GM18867 (cell line): Measurements from ENCODE around the gene OTX2.

Experiments
- ATAC-seq: cut with Tn5 transposase; IDR thresholded peaks from one replicate; pipeline ENCODE4 v1.9.1; 2021; ENCODE audit warnings: mild to moderate bottlenecking, moderate library complexity; ENCODE audit not compliant: unreplicated experiment

The OTX2 gene

DNA sequence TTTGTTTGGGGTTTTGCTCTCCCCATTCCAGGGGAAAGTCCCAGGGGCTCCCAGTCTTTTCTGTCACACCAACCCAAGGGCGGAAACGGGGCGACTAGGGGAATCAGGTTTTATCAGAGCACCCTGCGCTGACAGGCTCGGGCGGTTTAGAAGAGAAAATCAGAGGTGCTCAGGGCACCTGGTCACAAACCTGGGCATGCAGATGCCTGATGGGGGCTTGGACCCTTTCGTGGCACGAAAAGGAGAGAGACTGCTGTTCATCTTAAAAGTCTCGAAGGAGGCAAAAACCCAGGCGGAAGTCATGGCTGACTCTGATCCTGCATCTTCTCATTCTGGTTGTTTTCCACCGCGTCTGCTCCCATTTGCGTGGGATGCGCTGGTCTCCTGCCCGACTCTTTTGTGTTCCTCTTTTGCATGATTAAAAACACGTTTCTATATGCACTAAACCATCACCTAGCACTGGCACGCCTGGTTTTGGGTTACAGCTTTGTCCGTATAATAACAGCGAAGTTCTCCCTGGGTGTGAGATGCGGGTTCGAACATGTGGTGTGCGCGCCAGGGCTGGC, 13.2 kb downstream of the OTX2 start:
- no peak for ATAC-seq

DNA sequence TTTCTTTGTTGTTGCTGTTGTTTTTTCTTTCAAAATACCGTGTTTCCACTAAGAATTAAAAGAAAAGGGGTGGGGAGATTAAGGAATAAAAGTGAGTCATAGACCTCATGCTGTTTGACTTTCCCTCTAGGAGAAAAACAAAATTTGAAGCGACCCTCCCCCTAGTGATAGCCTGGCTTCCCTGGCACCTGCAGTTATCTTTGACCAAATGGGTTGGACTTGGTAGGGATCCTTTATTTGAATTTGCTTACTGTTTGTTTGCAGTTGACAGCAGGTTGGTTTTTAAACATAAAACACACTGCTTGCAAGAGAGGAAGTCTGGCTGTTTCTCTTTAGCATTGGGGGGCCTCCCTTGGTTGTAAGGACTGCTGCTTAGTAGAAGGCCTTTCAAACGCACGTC, 14.0 kb downstream of the OTX2 start:
- no peak for ATAC-seq

DNA sequence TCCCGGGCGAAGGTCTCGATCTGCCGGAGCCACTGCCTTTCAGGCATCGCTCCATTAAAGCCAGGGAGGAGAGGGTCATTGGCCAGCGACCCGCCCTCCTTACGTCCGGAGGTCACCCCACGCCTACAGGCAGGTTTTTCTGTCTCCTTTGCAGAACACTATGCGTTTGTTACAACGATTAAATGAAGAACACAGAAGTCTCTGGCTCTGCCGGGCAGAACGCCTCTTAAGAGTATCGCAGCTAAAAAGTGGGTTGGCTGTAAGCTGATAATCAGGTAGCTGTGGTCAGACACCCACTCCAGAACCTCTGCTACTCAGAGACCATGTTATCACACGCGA, 15.0 kb downstream of the OTX2 start:
- no peak for ATAC-seq

DNA sequence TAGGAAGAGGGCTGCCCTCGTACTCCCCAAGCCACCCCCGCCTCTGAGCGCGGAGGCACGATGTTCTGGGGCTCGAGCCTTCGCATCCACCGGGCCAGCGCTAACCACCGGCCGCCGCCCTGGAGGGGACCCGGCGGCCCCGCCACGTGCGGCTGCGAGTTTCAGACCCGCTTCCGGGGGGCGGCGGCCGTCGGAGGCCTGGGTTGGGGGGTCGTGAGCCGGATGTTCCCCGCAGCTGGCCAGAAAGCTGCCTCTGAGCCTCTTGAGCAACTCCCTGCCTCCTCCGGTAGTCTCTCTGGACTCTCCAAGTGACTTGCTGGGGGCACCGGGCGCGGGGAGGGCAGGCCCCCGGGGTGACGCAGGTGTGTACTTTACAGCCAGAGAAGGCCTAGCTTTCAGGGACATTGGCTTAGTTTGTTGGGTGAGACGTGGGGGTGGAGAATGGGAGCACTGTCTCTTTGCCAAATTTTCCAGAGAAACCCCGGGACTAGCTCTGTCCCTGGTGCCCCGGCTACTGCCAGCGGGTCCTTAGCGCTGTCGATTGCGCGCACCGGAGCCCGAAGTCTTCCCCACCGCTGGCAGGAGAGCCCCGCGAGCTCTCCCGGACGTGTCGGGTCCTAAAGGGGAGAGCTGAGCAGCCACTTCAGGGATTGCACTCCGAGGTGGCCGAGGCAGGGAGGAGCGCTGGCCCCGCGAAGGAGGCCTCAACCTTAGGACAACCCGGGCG, 15.6 kb downstream of the OTX2 start:
- ATAC-seq, result no peak

DNA sequence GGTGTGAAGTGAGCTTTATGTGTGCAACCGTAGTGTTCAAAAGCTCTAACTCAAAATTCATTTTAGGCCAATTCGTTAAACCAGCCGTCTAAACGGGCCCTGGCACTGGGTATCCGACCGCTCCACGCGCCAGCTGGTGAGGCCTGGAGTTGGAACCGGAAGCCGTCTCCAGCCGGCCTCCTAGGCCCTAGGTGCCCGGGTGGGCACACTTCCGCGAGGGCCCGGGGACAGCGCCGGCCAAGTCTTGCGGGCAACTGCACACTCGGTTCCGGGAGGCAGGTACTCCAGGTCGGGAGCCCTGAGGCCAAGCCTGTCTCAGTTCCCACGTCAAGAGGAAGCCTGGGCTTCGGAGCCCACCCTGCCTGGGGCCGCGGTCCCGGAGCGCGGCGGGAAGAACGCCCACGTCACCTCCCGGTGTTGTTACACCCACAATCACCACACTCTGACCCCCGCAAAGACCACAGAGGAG, 16.2 kb downstream of the OTX2 start:
- no peak for ATAC-seq

DNA sequence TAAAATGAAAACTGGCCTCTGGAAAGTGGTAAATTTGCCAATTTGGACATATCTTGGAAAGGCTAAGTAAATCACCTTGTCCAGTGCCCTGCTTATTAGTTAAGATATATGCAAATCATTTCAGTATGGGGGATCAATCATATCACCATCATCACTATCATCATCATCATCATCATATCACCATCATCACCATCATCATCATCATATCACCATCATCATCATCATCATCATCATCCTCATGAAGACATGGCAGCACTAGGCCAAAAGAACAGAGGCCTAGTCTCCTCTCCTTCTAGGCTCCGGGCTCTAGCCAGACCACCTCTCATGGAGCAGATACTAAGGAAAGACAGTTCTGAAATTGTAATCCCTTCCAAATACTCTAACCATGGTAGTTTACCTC, 20.3 kb downstream of the OTX2 start:
- no peak for ATAC-seq

DNA sequence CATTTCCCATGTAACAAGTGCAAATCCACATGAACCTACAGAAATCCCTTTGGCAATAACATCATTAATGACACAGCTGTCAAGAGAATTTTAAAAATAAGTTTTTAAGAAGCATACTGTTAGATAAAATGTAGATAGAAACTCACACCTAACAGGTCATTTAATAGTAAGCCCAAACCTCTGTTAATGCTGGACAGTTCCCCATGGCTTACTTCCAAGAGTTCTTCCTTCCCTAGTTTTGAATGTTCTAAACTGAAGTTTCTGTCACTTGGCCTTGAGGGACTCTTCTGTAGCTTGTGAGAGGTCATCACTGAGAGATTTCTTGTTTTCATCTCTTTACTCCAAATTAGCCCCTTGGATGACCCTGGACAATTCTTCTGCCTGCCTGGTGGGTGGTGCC, 22.7 kb downstream of the OTX2 start:
- ATAC-seq, result no peak

DNA sequence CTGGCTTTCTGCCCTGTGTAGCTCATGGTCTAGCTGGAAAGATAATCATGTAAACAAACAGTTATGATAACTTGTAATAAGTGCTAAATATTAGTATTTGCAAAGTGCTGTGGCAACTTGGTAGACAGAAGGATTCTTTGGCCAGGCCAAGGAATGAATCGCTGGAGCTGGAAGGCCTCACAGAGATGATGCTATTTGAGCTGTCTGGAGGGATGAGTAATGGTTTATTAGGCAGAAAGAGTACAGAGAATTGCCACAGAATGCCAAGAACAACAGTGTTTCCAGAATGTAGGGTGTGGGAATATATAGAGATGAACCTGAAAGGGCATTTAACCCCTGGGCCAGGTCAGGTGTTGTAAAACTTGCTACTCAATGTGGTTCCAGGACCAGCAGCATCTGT, 27.6 kb downstream of the OTX2 start:
- ATAC-seq, result no peak

DNA sequence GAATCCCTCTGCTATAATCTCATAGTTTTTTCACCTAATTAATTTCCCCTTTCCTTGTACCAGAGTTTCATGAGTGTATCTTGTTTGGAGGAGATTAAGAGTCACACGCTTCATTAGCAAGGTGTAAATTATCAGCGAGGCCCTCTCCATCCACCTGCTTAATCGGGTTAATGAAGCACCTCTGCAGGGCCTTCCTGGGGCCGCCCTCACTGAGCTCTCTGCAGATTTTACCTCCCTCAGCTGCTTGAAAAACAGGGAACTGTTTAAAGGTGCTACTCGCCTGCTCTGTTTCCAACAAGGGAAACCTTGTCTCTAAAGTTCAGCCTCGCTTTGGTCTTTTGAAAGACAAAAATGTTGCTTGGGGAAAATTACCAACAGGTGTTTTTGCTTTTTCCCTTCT, 35.8 kb downstream of the OTX2 start:
- ATAC-seq, result no peak

DNA sequence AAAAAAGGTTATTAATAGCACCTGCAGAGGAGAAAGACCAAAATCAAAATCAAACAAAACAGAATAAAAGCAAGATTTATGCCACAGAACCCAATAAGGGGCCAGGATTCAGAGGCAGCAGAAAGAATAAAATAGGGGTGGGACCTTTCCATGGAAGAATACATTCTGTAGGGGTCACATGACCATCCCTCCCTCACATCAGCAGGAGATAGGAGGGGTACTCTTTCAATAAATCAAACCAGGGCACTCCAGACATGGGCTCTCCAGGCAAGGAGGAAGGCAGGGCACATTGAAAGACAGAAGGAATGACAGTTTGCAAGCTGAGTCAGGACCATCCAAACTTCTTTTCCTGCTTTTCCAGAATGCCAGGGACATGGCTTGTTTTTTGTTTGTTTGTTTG, 39.8 kb downstream of the OTX2 start:
- ATAC-seq, result no peak

DNA sequence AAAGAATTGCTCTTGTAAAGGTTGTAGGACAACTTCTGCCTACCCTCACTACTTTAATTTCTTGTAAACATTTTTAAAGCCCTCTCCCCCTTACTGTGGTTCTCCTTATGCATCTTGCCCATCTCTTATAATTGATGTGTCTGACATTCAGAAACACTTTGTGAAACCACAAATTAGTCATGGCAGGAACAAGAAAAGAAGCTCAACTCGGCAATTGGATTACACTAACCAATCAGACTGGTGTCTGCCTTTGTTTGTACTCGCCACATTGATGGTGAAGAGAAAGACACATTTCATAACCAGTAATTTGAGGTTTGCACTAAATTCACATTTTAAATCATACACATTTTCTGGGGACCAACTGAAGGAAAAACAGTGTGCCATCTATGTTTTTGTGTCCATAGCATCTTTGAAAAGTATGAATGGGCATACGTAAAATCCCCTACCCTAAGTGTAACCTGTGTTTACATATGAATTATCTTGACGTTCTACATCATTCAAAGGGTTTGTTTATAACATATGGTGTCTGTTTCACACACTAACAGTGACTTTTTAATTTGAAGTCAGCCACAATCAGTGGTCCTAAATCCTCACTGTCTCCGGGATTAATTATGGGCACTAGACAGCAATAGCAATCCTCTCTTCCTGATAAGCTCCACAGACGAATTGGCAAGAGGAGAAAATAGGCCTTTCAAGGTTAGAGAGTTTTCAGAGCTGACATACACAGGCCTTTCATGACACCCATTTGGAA, 49.9 kb downstream of the OTX2 start:
- ATAC-seq, result no peak

DNA sequence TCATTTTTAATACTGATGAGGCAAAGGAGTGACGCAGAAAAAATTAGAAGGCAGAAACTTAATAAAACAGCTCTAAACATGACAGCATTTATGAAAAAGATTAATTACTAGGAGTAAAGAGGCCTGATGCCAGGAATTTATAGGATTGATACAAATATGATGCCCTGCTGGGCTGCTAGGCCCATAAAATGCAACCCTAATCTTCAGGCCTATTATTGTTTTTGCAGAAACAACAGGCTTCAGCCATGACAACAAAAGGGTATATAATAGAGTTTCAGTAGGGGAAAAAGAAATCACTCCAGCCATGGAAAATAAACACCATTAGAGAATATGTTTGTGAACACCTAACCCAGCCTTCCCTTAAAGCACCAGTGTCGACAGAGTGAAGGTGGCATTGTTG, 50.6 kb downstream of the OTX2 start:
- ATAC-seq, result no peak

DNA sequence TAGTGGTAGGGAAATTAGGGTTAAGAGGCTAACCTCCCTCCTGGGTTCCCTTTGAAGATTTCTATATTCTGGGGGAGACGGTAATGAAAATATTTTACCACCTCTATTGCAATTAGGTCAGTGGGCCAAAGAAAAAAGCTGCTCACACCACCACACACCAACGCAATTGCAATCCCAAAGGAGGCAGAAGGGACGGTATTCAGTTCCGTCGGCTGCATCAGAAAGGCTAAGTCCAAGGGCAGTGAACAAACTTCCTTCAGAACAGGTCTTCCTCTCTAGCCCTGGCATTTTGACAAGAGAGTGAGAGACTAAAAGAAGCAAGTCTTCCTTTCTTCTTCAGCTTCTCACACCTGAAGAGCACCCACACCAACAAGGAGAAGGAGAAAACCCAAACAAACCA, 51.2 kb downstream of the OTX2 start:
- ATAC-seq, result no peak

DNA sequence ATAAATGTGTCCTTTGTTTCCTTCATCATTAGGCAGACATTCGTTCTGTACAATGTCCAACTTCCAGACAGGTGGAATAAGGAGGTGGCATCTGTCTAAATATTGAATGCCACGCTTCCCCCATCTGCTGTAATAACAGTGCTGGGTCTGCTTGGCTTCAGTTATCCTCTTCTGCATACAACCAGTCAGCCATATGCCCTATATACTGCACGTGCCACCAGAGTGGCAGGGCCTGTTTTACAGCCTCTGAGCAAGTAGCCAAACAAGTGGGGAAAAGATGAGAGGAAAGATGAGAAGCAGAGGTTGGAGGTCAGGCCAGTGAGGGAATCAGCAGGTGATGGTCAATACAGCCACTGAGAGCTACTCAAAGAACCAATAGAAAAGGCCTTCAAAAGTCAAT, 55.4 kb downstream of the OTX2 start:
- no peak for ATAC-seq

DNA sequence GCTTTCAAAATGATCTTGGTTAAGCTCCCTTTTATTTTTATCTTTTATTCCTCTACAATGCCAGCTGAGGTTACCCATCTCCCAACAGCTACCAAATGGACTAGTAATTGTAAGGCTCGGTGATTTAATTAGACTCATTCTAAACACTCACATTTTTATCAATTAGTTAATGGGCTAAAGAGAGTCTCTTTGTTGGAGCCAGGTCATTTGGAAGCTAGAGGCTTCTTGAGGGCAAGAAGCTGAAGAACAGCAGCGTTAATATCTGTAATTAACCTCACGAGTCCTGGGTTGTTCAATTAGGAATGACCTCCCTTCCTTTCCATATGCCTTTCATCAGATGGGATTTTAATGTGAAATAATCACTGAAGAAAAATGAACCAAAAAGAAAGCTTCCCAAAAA, 56.9 kb downstream of the OTX2 start:
- ATAC-seq, result no peak

DNA sequence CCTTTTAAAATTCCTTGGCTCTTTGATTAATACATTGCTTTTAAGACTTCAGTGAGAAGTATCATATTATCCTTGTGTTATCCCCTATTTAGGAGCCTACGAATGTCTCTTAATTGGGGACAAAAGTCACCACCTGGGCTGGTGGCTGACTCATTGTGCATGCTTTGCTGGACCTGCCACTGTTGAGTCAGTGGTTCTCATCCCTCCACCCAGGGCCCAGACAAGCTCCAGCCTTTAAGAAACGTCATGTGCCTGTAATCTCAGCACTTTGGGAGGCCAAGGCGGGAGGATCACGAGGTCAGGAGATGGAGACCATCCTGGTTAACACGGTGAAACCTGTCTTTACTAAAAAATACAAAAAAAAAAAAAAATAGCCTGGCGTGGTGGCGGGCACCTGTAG, 57.9 kb downstream of the OTX2 start:
- ATAC-seq, result no peak

DNA sequence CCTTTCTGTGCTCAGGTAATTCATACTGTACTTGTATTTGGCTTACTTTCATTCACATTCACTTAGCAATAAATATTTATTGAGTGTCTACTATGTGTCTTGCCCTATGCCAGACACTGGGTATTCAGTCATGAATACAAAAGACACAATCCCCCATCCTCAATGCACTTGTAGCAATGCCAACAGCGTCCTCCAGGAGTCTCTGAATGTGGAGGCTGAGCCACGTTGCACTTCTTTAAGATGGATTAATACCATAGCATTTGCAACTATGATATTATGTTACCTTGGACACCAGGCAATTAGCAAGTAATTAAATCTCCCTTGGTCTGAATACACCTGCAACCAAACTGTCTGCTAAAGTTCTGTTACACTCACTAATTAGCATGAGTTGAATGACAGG, 58.8 kb downstream of the OTX2 start:
- no peak for ATAC-seq
